HG03103 (cell line): ENCODE results near the gene SAPCD1.

Experiments
- ATAC-seq: cut with Tn5 transposase; IDR thresholded peaks from one replicate; pipeline ENCODE4 v1.9.1; 2021; ENCODE audit warnings: low read depth; ENCODE audit not compliant: unreplicated experiment

Gene SAPCD1

DNA sequence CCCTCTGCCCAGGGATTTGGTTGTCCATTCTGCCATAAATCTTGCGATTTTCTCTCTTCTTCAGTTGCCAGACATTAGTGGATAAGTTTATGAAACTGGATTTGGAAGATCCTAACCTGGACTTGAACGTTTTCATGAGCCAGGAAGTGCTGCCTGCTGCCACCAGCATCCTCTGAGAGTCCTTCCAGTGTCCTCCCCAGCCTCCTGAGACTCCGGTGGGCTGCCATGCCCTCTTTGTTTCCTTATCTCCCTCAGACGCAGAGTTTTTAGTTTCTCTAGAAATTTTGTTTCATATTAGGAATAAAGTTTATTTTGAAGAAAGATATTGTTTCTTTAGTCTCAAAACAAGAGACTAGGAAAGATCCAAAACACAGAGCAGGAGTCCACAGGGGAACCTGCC, at the start of gene SAPCD1:
TSS of gene SAPCD1 (plus strand) at position 301 of the 400 bp plus-strand sequence. CDS start 399 bp downstream, outside the sequence.
- ATAC-seq: no peak

DNA sequence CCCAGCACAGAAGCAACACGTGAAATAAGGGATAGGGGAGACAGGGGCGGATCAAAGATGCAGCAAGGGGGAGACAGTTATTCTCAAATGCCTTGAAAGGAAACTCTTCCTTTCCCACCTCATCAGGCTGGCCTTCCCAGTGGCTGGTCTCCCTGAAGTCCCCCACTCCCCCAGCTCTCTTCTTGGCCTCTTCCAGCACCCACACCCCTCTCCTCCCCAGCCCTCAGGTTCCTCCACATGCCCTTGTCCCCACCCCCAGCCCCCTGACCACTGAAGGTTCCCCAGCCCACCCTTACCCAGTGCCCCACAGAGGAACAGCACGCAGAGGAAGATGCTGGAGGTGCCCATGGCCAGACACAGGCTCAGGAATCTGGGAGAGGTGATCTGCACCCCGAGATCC, 49.0 kb upstream of the SAPCD1 start:
- no peak for ATAC-seq

DNA sequence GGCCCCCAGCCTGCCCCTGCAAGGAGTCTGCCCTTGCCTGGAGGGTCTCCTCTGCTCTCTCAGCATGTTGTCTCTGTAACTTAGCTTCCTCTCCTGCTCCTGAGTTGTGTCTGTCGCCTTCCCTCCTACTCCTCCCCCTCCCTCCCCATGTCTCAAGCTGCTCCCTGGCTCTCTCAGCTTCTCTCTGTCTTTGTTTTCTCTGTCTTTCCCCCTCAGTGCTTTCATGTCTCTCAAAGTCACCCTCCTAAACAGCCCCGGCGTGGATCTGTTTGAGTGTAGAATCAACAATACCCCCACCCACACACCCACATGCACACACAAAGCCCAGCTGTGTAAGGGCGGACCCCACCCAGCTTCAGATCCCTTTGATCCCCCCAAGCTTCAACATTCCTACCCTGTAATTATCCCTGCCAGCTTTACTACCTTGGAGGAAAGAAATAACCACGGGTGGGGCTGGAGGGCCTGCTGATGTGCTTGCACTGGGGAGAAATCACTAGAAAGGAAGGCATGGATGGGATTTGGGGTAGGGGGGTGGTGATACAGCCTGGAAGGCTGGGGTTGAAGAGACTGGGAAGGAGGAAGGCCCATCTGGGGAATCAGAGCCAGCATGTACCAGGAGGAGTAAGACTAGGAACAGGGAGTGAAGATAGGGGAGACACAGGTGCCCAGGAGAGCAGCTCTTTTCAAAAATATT, 48.3 kb upstream of the SAPCD1 start:
- no peak for ATAC-seq

DNA sequence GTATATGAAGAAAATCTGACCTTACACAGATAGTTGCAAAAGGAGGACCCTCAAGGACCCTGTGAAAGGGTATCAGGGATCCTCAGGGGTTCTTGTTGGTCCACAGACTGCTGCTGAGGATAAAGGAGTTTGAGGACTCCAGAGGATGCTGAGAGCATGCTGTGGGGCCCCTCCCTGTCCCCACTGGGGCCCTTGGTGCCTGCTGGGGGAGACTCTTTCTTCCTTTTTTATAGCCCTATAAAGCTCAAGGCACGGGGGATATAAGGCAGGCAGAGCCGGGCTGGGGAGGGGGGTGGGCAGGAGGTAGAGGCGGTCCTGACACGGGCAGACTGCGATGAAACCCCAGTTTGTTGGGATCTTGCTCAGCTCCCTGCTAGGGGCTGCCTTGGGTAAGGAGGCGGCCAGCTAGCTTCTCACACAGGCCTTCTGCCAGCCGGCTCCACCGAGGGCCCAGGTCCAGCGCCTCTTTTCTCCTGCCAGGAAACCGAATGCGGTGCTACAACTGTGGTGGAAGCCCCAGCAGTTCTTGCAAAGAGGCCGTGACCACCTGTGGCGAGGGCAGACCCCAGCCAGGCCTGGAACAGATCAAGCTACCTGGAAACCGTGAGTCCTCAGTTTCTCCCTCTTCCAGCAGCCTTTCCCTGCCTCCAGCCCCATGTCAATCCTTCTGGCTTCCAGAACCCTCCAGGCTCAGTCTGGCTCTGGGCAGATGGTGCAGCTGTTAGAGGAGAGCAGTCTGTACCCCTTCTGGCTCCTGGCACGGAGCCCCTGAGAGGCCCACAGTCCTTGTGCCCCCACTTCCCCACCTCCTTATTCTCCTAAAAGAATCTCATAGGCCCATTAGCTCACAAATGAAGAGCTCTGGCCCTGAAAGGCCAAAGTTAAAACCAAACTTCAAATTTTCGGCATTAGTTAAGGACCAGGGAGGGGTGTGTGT, 47.2 kb upstream of the SAPCD1 start, which contains the start of gene LY6G6D:
TSS of gene LY6G6D (plus strand) at position 327 of the 937 bp plus-strand sequence. CDS start at position 335, 8 bp downstream.
- no peak for ATAC-seq

DNA sequence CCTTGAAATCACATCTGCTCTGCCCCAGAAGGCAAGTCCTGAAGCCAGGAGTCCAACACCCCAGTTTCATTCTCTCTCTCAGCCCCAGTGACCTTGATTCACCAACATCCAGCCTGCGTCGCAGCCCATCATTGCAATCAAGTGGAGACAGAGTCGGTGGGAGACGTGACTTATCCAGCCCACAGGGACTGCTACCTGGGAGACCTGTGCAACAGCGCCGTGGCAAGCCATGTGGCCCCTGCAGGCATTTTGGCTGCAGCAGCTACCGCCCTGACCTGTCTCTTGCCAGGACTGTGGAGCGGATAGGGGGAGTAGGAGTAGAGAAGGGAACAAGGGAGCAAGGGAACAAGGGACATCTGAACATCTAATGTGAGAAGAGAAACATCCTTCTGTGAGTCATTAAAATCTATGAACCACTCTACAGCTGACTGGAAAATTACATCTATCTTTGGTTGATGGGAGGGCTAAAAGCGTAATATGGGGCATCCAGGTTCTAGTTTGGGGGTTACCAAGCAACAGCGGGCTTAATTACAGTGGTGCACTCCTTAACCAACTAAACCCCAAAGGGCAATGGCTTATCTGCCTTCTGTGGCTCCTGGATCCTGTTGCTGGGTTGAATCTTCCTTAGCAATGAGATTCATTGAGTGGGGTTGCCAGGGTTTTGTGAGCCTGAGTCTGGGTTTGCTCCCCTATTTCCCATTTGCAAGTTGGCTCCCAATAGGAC, 44.8 kb upstream of the SAPCD1 start:
- no peak for ATAC-seq

DNA sequence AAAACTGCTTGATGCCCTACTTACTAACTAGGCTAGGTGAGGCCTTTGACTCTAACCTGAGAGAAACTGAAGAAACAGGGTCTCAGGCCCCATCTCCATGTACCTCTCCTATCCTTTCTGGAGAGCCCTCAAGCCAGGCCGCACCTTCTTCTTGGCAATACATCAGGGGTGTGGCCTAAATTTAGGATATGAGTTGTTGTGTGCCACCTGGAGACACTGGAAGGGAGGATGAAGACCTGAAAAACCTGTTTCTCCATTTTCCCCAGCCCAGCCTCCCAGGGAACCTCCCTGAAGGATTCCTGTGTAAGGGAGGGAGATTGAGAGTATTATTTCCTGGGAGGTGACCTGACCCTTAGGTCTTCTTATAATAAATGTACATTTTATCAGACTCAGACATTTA, 44.2 kb upstream of the SAPCD1 start:
- ATAC-seq: no peak

DNA sequence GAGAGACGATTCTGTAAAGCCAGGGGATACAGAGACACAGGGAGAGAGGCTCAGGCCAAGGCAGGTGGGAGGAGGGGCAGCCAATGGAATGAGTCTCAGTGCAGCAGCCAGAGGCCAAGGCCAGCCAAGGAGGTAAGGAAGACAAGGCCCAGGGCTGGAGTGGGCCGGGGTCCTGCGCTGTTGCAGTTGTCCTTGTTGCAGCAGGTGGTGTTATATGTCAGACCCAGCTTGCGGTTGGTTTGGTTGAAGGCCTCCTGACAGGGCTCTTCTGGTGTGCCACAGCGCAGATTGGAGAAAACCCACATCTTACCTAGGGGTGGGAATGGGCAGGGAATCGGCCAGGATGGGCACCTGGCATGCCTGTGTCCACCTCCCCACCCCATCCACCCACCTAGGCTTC, 43.5 kb upstream of the SAPCD1 start:
- ATAC-seq: no peak

DNA sequence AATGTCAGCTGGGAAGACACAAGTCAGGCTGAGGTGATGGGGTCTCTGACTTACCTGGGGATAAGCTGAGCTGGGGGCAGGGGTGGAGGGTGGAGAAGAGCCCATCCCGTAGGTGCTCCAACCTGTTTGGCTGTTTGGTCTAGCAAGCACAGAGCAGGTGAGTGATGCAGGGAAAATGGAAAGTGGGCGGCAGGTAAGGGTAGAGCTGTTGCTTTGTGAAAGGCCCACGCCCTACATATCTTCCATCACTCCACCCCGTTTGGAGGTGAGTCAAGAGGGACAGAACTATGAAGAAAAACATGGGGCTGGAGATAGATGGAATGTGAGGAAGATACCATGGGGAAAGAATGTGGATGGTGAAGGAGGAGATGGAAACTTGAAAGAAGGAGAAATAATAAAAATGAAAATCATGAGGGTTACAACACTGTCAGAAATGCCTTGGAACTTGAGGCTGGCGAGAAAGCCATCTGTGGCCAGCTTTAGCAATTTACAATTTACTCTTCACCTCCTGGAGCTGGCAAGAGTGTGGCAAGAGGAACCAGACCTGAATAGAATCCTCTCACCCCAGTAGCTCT, 42.2 kb upstream of the SAPCD1 start:
- ATAC-seq: no peak

DNA sequence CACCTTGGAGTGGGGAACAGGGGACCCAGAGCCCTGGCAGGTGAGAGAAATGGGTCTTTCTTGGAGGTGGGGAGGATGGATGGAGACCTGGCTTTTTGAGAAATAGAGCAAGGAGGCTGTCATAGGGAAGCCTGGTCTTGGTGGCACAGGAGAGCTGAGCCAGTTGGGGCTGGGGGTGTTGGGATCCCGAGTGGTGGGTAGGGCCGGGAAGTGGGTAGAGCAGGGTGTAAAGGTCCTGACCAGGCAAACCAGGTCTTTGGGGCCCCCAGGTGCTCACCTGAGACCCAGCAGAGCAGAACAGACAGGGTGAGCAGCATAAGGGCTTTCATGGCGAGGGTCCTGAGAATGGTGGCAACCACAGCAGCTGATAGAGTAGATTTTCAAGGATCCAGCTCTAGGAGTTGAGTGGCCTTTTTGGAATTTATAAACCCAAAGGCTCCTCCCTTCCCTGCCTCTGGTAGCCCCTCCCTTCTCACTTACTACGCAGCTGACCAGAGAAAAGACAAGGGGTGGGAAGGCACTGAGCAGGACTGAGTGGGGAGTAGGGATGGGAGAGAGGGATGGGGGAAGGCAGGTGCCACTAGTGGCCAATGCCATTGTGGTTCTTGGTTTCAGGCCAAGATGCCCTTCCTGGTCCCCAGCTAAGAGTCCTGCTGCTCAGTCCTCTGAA, 41.0 kb upstream of the SAPCD1 start, which contains the start of gene LY6G6C:
TSS of gene LY6G6C (minus strand) at position 396 of the 670 bp plus-strand sequence. CDS start at position 329, 67 bp downstream.
- ATAC-seq: no peak

DNA sequence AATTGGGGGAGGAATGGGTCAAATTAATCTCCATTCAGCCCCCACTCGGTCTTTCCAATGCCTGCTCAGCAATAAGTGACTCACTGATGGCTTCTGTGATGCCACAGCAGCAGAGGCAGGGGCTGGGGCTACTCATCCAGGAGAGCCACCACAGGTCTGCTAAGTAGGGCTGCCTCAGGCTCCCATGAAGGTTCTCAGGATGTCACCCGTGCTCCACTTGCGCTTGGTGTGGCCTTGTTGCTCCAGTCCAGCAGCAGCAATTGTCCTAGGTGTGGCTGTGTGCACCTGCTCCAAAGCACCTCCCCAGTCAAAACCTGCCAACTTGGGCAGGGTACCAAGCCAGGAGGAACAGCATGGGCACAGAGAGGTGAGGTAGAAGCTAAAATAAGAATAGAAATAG, 40.3 kb upstream of the SAPCD1 start:
- no peak for ATAC-seq

DNA sequence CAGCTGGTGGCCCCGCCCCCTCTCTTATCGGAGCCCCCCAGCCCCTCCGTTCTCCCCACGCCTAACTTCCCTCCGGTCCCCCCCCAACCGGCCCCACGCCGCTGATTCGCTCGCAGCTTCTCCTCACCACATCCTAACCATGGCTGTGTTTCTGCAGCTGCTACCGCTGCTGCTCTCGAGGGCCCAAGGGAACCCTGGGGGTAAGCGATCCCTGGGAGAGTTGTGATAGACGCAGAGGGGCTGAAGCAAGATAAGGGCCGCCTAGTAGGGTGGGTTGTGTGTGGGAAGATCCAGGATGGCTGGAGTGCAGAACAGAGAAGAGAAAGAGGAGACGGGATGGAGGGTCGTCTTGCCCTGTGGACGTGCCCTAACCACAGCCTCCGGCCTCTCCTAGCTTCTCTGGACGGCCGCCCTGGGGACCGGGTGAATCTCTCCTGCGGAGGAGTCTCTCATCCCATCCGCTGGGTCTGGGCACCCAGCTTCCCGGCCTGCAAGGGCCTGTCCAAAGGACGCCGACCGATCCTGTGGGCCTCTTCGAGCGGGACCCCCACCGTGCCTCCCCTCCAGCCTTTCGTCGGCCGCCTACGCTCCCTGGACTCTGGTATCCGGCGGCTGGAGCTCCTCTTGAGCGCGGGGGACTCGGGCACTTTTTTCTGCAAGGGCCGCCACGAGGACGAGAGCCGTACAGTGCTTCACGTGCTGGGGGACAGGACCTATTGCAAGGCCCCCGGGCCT, 39.0 kb upstream of the SAPCD1 start, which contains the start of gene MPIG6B:
TSS of gene MPIG6B (plus strand) at position 129 of the 735 bp plus-strand sequence. CDS start at position 140, 11 bp downstream.
- no peak for ATAC-seq

DNA sequence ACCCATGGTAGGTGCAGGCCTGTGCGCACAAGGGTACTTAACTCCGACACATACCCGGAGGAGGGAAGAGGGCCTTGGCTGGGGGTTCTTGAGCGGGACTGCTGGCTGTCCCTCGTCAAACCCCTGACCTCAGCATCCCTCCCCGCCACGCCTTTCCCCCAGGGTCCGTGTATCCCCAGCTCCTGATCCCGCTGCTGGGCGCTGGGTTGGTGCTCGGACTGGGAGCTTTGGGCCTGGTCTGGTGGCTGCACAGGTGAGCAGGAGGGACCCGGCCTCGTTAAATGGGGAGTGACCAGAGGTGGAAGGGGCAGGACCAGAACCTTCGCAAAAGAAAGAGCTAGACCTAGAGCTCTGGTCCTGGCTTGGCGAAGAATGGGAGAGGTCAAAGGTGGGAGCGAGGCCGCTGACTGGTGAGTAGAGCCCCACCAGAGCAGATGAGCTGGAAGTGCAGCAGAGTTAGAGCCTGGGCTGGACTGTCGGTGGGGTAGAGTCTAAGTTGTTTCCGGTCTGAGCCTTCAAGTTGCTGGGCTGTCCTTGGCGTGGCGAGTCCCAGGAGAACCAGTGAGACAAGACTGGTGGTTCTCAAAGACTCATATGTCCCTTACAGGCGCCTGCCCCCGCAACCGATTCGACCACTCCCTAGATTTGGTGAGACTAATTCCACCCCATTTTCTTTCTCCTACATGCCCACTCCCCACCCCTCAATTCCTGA, 38.3 kb upstream of the SAPCD1 start:
- no peak for ATAC-seq

DNA sequence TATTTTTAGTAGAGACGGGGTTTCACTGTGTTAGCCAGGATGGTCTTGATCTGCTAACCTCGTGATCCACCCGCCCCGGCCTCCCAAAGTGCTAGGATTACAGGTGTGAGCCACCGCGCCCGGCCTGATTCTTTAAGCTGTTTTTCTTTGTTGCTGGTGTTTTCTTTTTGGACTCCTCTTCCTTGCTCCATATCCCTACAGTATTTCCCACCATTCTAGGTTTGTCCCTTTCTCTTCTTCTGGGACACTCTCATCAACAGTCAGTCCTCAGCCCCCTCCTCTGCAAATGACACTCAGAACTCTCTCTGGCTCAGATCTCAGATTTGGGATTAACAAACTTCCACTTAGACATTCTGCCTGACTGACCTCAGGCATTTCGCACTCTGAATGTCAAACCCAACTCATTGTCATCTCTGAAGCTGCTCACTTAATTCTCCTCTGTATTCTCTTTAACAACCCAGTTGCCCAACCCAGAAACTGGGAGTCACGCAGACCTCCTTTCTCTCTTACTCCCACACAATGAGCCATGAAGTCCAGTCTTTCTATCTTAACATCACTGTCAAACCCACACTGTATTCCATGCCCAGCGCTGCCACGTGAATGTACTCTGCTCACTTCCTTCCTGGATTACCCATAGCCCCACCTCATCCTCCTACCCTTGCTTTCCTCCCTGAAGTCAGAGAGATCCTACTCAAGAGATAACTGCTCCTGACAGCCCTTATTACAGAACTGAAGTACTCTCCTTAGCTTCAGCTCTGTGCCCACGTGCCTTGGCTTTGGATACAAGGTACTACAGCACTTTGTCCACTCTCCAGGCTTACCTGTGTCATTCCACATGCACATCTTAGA, 36.7 kb upstream of the SAPCD1 start:
- no peak for ATAC-seq

DNA sequence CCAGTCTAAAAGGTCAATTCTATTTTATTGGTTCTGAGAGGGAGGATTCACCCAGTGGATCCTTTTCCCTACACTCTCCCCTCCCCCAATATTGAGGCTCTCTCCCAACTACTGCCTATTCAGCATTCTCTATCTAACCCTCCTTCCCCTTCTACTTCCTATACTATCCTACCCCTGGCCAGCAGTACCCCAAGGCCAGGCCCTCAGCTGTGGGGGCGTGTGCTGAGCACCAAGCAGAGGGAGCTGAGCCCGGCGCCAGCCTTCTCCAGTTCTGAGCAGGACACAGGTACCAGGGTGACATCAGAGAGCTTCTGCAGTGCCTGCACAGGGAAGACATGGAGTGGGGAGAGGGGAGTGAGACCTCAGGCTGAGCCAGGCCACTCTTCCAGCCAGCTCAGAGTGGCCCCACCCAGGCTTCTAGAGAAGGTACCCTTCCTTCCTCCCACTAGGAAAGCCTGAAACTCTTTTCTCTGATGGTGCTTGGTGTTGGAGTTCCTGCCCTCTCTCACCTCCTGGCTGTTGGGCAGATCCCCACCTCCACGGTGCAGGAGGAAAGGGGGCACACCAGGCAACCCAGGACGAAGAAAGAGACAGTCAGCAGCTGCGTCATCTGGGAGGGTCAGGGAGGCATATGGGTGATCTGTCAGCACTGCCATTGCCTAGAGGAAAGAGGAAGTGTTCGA, 35.3 kb upstream of the SAPCD1 start:
- no peak for ATAC-seq

DNA sequence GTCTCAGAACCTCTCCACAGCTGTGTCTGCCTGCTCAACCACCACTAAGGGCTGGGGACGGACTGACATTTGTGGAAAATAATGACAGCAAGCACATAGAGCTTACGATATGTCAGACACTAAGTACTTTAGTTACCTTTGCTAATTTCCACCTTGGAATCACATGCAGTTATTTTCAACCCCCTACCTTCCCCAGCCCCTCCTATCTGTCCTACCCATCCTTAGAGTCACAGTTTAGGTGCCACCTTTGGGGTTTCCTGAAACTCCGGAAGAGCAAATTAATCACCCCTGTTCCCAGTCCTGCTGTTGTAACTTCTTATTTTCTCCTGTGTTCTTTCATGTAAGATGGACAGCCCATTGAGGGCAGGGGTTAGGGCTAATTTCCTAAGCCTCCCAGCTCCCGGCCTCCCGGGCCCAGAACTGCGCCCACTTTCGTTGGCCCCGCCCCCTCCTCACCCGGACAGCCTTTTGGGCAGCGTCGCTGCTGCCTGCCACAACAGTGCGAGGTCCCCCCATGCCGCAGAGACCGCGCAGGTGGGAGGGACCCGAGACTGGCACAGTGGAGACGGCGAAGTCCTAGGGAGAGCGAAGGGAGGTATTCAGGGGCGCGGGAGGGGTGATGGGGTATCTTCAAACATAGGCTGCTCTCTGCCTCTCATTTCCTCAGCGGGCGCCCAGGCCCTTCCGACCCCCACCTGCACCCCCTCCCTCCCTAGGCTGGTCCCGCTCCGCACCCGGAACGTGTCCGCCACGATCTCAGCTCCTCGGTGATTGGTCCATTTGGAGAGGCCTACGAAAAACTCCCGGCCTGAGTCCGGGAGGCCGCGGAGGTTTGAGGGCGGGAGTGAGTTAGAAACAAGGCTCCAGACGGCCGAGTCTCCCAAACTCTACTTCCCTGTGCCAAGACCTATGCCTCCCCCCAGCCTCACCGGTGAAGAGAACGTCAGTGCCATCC, 34.5 kb upstream of the SAPCD1 start:
- no peak for ATAC-seq
